K562 (cell line): Measurements from ENCODE around the gene RRBP1. TPM values are rescaled to one million over a fixed set of nuclear protein-coding genes. Genes with fewer than 3 reads are reported as not detected.
A peak's percentile ranks its signal among the peaks of the same experiment; 100 is the strongest.

Experiments
- BACH1 ChIP-seq: fragments of 200-800 bp; sonication (Bioruptor generic); IDR thresholded peaks from 2 replicates; pipeline ENCODE4 v1.6.1; 2016; ENCODE audit warnings: missing genetic modification characterization, missing compliant biosample characterization
- CREB1 ChIP-seq, 2 experiments: sonication (generic) in 1 of 2; formaldehyde crosslinking in 1 of 2; IDR thresholded peaks; 2 replicates each; pipeline versions ENCODE4 v1.6.1 to v1.8.0; 2012 to 2022; ENCODE audit warnings: inconsistent platforms in 1 of 2, mild to moderate bottlenecking in 1 of 2, missing genetic modification reagents in 1 of 2, moderate library complexity in 1 of 2
- EP400 ChIP-seq: fragments of 450-650 bp; IDR thresholded peaks from 2 replicates; pipeline ENCODE4 v1.6.1; 2017; ENCODE audit warnings: antibody characterized with exemption, mild to moderate bottlenecking, moderate library complexity
- FOXA1 ChIP-seq: fragments of 450-650 bp; IDR thresholded peaks from 2 replicates; pipeline ENCODE4 v1.6.1; 2016; ENCODE audit warnings: mild to moderate bottlenecking, borderline replicate concordance
- HDAC8 ChIP-seq: fragments of 450-650 bp; IDR thresholded peaks from 2 replicates; pipeline ENCODE4 v1.6.1; 2016; ENCODE audit warnings: mild to moderate bottlenecking, missing genetic modification characterization, moderate library complexity, missing compliant biosample characterization
- HES1 ChIP-seq: fragments of 450-650 bp; IDR thresholded peaks from 2 replicates; pipeline ENCODE4 v1.6.1; 2016; ENCODE audit warnings: low read depth, mild to moderate bottlenecking, moderate library complexity
- HMBOX1 ChIP-seq: sonication (generic); IDR thresholded peaks from 2 replicates; pipeline ENCODE4 v1.6.1; 2016
- ID3 ChIP-seq, 2 experiments: fragments of 250-450 bp in 1 of 2; fragments of 450-650 bp in 1 of 2; sonication (Bioruptor Pico) in 1 of 2; IDR thresholded peaks; 2 replicates each; pipeline versions ENCODE4 v1.6.1 to v1.8.0; 2016 to 2021; ENCODE audit warnings: mild to moderate bottlenecking in 2 of 2, moderate library complexity in 2 of 2, missing compliant biosample characterization in 1 of 2, missing genetic modification characterization in 1 of 2
- KHSRP ChIP-seq: fragments of 450-650 bp; IDR thresholded peaks from 2 replicates; pipeline ENCODE4 v1.6.1; 2017
- MYNN ChIP-seq, 2 experiments: sonication (generic); formaldehyde crosslinking in 1 of 2; IDR thresholded peaks; 2 replicates each; pipeline versions ENCODE4 v1.5.0 to v1.6.1; 2016 to 2020; ENCODE audit warnings: antibody characterized with exemption in 1 of 2, missing genetic modification reagents in 1 of 2
- PATZ1 ChIP-seq: fragments of 250-450 bp; sonication (Bioruptor Pico); IDR thresholded peaks from 2 replicates; pipeline ENCODE4 v1.5.0; 2020; ENCODE audit warnings: mild to moderate bottlenecking, borderline replicate concordance
- PHF8 ChIP-seq: fragments of 200-600 bp; sonication (generic); IDR thresholded peaks from 2 replicates; pipeline ENCODE4 v1.6.1; 2012; ENCODE audit warnings: mixed run types, mild to moderate bottlenecking, inconsistent platforms, low read length, moderate library complexity, borderline replicate concordance
- POLR2AphosphoS2 ChIP-seq: IDR thresholded peaks from 2 replicates; pipeline ENCODE4 v1.6.1; 2012; ENCODE audit warnings: low read length, improper control_type of control experiment
- POLR2AphosphoS5 ChIP-seq: IDR thresholded peaks from 2 replicates; pipeline ENCODE4 v1.6.1; 2011; ENCODE audit warnings: mild to moderate bottlenecking, low read depth, low read length, moderate library complexity; ENCODE audit not compliant: control insufficient read depth, insufficient read depth
- PRMT5 ChIP-seq: sonication (generic); formaldehyde crosslinking; IDR thresholded peaks from 2 replicates; pipeline ENCODE4 v1.5.0; 2020; ENCODE audit warnings: missing genetic modification reagents
- PURB ChIP-seq: sonication (generic); formaldehyde crosslinking; IDR thresholded peaks from 2 replicates; pipeline ENCODE4 v1.9.0; 2021; ENCODE audit warnings: low read depth, mild to moderate bottlenecking, missing genetic modification reagents
- SIN3B ChIP-seq: fragments of 450-650 bp; IDR thresholded peaks from 2 replicates; pipeline ENCODE4 v1.6.1; 2017; ENCODE audit warnings: low read depth, mild to moderate bottlenecking, moderate library complexity
- TCF3 ChIP-seq: sonication (generic); formaldehyde crosslinking; IDR thresholded peaks from 2 replicates; pipeline ENCODE4 v1.4.0; 2020; ENCODE audit warnings: mild to moderate bottlenecking, missing genetic modification reagents
- TCF7 ChIP-seq: sonication (generic); IDR thresholded peaks from 2 replicates; pipeline ENCODE4 v1.6.1; 2016; ENCODE audit warnings: antibody characterized with exemption, borderline replicate concordance
- TSC22D4 ChIP-seq: fragments of 450-650 bp; IDR thresholded peaks from 2 replicates; pipeline ENCODE4 v1.6.1; 2016; ENCODE audit warnings: missing genetic modification characterization, missing biosample characterization, control low read depth
- ZKSCAN8 ChIP-seq: fragments of 200-800 bp; sonication (Bioruptor generic); IDR thresholded peaks from 2 replicates; pipeline ENCODE4 v1.6.1; 2016; ENCODE audit warnings: missing genetic modification characterization, missing compliant biosample characterization
- ZNF212 ChIP-seq: fragments of 450-650 bp; formaldehyde crosslinking; IDR thresholded peaks from 2 replicates; pipeline ENCODE4 v1.4.0; 2020; ENCODE audit warnings: mild to moderate bottlenecking
- ZNF324 ChIP-seq: fragments of 250-450 bp; sonication (Bioruptor Pico); IDR thresholded peaks from 2 replicates; pipeline ENCODE4 v1.4.0; 2020; ENCODE audit warnings: mild to moderate bottlenecking
- ZNF354B ChIP-seq: fragments of 250-450 bp; sonication (Bioruptor Pico); IDR thresholded peaks from 2 replicates; pipeline ENCODE4 v1.4.0; 2020
- polyA plus RNA-seq, 8 experiments: library from polyadenylated mRNA; depleted of rRNA in 4 of 8; stranded (reverse) in 5 of 8; unstranded in 3 of 8; fragments of >200 nt; fragmentation: Nextera tagmentation in 2 of 8; fragmentation: Illumina TruSeq in 1 of 8; extraction: Ambion mirVana in 2 of 8; extraction: Trizol in 1 of 8; gene quantifications; 2 replicates each; pipeline versions ENCODE4 v1.2.1 to v1.2.3, GENCODE V29; 2011 to 2014; ENCODE audit warnings: inconsistent platforms in 1 of 8, missing spikeins in 1 of 8
- total RNA-seq, 7 experiments: library from RNA; depleted of rRNA in 6 of 7; stranded (reverse); fragments of >200 nt in 6 of 7; fragmentation: Illumina TruSeq in 2 of 7; extraction: Trizol in 2 of 7; gene quantifications; 2 replicates each; pipeline versions ENCODE4 v1.2.1 to v1.2.3, GENCODE V29; 2011 to 2021; ENCODE audit warnings: low replicate concordance in 1 of 7

Gene RRBP1
- total and polyA plus RNA-seq, 9 of the 15 experiments (the other 6 are each of a cell fraction or from before 2014, with no cell fraction given): 0.84 to 32.0 (median 17.6) TPM

GRCh38 chr20:17569616-17570346 is 112.3 kb downstream of the RRBP1 start, which contains the start of gene DSTN (continued):
- TF ChIP-seq PATZ1 (CRISPR knock-in tag): no peak
- no peak for TF ChIP-seq POLR2AphosphoS2
- no peak for TF ChIP-seq TSC22D4 (tag)
- TF ChIP-seq CREB1 (IDR thresholded peaks at IDR 0.05): peak; percentile 58; the same call in 1 of the 2 replicates
- peak; percentile 78 for TF ChIP-seq CREB1 (CRISPR knock-in tag; IDR thresholded peaks at IDR 0.05)
- TF ChIP-seq ZNF212 (CRISPR knock-in tag): no peak
- no peak for TF ChIP-seq HES1
- TF ChIP-seq ZKSCAN8 (CRISPR knock-in tag): no peak
- no peak for TF ChIP-seq POLR2AphosphoS5
- no peak for TF ChIP-seq PRMT5
- TF ChIP-seq ZNF354B (CRISPR knock-in tag): no peak
- no peak for TF ChIP-seq FOXA1
- no peak for TF ChIP-seq BACH1 (tag)
- TF ChIP-seq SIN3B: no peak
- peak; percentile 86; the same call in 1 of the 2 replicates for TF ChIP-seq PHF8
- TF ChIP-seq HDAC8 (tag): no peak
- TF ChIP-seq TCF3: no peak
- no peak for TF ChIP-seq EP400
- no peak for TF ChIP-seq ID3 (CRISPR knock-in tag; IDR thresholded peaks at IDR 0.05)
- TF ChIP-seq ID3 (tag; IDR thresholded peaks at IDR 0.05): no peak
- TF ChIP-seq MYNN (IDR thresholded peaks at IDR 0.05): no peak
- no peak for TF ChIP-seq MYNN (CRISPR knock-in tag; IDR thresholded peaks at IDR 0.05)
- TF ChIP-seq HMBOX1: no peak
- TF ChIP-seq PURB (CRISPR knock-in tag): no peak
- TF ChIP-seq TCF7: no peak
- TF ChIP-seq KHSRP: no peak
- TF ChIP-seq ZNF324 (CRISPR knock-in tag): no peak
